Left colon (tissue), 2 donors: ENCODE measurements around the gene STK31. TPM values are rescaled to one million over a fixed set of nuclear protein-coding genes. Genes with fewer than 3 reads are reported as not detected.
"Not testable (repeated sequence)": the region's sequence is repeated elsewhere in the genome, so short reads cannot be mapped to it uniquely, and the experiment has no call there.

Experiments used
- ATAC-seq: fragments of 200-7000 bp; cut with Tn5 transposase; one replicate; pipeline ENCODE4 v1.9.1; 2020; ENCODE audit warnings: mild to moderate bottlenecking, moderate library complexity
- DNase-seq, 2 donors: peaks; one replicate each; pipeline ENCODE4 v3.0.0-alpha.2; 2020
- intact Hi-C, 2 donors: fragments of 100-400 bp; cut with DNase I in 1 of 2; cut with micrococcal nuclease in 1 of 2; formaldehyde crosslinking; loops; one replicate each; pipeline versions ENCODE4 v1.11.2 to v1.14.0; 2022; cut with DNase I, micrococcal nuclease
- long read RNA-seq: library from polyadenylated mRNA; unstranded; transcript quantifications from one replicate; pipeline ENCODE4 v2.0.0, GENCODE V29; 2021
- total RNA-seq, 2 donors: library from RNA; stranded (reverse); fragmentation: NEBNext Ultra II Directional; extraction: Animal tissue kit (Norgen Biotek cat#: 25700); gene quantifications; one replicate each; pipeline ENCODE4 v1.2.1, GENCODE V29; 2021
- donor health status: DM: no; HTN: no; CAD: no.
- donor health status: DM: yes; HTN: yes; CAD: no.

The STK31 gene, protein sequence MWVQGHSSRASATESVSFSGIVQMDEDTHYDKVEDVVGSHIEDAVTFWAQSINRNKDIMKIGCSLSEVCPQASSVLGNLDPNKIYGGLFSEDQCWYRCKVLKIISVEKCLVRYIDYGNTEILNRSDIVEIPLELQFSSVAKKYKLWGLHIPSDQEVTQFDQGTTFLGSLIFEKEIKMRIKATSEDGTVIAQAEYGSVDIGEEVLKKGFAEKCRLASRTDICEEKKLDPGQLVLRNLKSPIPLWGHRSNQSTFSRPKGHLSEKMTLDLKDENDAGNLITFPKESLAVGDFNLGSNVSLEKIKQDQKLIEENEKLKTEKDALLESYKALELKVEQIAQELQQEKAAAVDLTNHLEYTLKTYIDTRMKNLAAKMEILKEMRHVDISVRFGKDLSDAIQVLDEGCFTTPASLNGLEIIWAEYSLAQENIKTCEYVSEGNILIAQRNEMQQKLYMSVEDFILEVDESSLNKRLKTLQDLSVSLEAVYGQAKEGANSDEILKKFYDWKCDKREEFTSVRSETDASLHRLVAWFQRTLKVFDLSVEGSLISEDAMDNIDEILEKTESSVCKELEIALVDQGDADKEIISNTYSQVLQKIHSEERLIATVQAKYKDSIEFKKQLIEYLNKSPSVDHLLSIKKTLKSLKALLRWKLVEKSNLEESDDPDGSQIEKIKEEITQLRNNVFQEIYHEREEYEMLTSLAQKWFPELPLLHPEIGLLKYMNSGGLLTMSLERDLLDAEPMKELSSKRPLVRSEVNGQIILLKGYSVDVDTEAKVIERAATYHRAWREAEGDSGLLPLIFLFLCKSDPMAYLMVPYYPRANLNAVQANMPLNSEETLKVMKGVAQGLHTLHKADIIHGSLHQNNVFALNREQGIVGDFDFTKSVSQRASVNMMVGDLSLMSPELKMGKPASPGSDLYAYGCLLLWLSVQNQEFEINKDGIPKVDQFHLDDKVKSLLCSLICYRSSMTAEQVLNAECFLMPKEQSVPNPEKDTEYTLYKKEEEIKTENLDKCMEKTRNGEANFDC
- total RNA-seq = 1 to 10 TPM in 1 of 2 donors, under 1 TPM in 1; 0.64 to 1.1 TPM
- long read RNA-seq = 0 reads

DNA sequence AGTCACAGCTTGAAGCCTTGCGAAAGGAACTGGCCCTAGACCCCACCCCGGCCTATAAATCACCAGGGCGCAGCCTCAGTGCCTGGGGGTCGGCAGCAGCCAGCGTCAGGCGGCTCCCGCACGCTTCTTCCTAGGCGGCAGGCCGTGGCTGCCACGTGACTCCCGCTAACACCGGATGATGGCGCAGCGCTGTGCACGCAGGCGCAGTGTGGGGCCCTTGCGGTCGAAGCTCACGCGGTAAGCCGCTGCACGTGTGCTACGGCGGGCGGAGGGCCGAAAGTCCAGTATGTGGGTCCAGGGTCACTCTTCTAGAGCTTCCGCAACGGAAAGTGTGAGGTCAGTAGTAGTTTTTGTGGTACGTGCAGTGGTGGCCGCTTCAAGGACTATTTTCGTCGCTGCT, at the start of gene STK31:
Gene STK31 (plus strand): TSS at position 220 of the 400 bp plus-strand sequence. CDS start 67 bp downstream, at position 287.
- ATAC-seq (no peak), DNase-seq (peak in 1 of 2 donors; percentile 16)
- intact Hi-C loops = loop anchor here in 1 of 2 donors (5.0 kb wide), 1 partner anchor 138 kb away; no protein-coding TSS in a partner anchor

DNA sequence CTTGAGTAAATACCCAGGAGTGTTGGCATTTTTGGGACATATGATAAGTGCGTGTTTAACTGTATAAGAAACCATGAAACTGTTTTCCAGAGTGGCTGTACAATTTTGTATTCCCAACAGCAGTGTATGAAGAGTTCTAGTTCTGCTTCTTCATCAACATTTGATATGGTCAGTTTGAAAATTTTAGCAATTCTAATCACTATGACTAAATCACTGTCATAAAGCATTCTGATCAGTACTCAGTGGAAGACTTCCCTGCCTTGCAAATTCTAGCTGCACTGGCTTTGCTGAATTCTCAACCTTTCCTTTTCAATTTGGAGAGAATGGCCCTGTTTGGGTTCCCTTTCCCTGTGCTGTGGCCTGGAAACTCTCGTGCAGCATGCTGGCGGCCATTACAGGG, 48.6 kb upstream of the STK31 start:
- ATAC-seq (no peak), DNase-seq (no peak)
- intact Hi-C loops = no loop called here

DNA sequence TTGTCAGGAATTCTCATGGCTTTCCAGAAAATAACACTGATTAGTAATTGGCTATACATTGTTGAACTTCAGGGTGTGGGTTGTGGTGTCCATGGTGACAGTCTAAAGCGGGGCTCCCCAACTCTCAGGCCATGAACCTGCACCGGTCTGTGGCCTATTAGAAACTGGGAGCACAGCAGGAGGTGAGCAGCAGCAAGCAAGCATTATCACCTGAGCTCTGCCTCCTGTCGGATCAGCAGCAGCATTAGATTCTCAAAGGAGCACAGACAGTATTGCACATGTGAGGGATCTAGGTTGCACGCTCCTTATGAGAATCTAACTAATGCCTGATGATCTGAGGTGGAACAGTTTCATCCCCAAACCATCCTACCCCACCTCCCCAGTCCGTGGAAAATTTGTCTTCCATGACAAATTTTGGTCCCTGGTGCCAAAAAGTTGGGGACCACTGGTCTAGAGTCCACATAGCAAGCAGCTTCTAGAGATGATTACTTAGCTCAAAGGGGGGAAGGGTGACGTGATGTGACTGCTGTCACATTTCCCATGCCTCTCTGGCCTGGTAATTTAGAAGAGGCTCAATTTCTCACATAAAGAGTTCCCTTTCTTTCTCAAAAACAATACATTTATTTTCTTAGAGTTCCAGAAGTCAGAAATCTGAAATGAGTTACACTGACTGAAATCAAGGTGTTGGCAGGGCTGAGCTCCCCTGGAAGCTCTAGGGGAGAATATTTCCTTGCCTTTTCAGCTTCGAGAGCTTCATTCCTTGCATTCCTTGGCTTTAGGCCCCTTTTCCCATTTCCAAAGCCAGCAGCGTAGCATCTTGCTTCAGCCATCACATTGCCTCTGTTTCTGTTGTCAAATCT, 47.7 kb upstream of the STK31 start:
- ATAC-seq = no peak
- DNase-seq = no peak
- intact Hi-C loops = no loop called here

DNA sequence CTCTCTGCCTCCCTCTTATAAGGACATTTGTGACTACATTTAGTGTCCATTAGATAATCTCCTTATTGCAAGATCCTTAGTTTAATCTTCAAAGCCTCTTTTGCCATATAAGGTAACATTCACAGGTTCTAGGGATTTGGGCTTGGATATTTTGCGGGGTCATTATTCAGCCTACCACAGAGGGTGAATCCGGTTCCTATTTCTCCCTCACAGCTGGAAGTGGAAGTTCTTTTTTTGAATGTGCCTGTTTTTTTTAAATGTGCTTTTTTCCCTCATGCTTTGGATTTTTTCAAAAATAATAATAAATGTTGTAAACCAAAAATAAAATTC, 47.1 kb upstream of the STK31 start:
- intact Hi-C loops = no loop called here
- ATAC-seq (no peak), DNase-seq (no peak)

DNA sequence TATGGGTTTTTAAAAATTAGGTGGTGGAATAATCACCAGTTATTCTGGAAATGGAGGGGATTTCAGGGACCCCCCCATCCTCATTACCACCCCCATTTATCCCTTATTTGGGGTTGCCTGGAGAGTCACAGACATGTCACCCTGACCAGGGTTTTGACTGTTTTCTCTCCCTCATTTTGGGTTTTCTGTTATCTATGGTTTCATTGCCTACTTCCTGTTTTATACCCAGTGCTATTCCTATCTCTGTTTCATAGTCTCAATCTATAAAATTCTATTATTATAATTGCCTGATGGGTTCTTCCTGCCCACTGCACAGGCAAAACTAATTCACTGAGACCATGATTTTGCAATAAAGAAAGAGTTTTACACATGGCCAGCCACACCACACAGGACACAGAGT, 45.9 kb upstream of the STK31 start:
- intact Hi-C loops = no loop called here
- no peak for DNase-seq
- ATAC-seq = no peak

DNA sequence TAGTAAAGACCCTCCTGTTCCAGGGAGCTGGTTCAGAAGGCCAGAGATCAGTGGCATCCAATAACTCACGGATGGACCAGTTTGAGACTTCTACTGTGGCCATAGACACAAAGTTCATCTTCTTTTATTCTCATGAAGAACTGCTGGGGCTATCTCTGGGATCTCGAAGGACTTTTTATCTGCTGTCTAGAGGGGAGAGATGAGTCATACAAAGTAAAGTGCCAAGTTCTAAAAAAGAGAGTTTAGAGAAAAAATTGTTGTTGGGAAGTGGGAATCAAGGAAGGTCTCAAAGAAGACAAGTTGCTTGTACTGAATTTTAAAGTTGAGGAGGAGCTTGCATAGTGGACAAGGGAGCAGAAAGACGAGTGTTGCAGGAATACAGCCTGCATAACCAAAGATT, 38.0 kb upstream of the STK31 start:
- intact Hi-C loops = no loop called here
- no peak for DNase-seq
- ATAC-seq = no peak

DNA sequence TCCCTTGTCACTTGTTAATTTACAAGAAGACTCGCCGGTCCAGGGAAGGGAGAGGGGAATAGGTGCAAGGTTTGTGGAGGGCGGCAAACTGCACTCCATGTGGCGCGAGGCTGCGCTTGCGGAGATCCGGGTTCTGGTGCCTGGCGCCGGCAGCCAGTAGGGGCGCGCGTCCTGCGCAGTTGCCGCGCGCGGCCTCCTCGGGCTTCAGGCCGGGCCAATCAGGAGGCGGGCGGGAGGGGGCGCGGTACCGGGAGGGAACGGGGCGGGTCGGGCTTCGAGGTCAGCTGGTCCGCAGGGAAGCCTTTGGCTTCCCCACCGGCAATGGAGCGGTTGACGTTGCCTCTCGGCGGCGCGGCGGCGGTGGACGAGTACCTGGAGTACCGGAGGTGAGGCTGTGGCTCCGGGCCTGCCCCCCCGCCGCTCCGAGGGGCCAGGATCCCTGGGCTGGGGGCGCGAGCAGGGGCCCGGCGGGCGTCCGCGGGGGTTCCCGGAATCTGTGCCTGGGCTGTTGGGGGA, 30.1 kb upstream of the STK31 start, which contains the start of gene FAM221A:
Gene FAM221A (plus strand): TSS at position 302 of the 516 bp plus-strand sequence. CDS start 20 bp downstream, at position 322.
- DNase-seq (peak; percentile 92 to 94), ATAC-seq (peak; percentile 97)
- intact Hi-C loops = no loop called here

DNA sequence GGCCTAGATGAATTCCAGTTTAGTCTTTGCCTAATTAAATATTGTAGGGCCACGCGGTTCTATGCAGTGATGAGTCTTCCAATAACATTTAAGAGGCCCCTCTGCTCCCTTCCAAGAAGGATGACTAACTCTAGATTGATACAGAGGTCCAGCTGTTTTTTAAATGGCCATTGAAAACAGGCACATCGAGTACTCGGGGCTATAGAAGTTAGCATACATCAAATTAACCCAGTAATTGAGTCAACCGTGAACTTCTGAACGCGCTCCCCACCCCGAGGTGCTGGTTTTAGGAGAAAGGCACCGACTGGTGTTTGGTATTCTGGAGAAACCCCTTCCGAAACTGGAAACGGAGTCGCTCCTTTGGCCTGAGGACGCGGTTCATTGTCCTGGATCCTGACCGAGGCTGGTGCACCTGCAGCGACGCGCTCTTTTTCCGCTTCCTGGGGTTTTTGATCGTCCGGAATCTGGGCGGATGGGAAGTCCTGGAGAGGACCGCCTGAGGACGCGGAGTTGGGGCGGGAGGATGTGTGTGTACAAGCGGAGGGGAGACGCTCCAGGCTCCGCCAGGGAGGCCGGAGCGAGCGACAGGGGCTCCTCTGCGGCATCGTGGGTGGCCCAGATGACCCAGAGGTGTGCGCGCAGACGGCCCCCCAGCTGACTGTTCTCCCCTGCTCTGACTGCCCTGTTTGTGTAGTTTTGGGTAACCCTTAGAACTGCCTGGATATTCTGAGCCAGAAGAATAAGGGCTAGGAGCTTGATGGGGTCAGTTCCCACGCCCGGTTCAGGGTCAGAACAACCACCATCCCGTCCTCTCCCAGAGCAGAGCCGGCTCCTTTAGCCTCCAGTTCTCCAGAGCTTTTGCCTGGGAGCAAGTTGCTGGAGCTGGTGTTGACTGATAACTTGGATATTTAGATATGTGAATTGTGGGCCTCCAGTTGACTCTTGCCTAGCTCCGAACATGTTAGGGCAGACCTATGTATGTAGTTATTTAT, 29.3 kb upstream of the STK31 start:
- DNase-seq (peak; percentile 81 to 83), ATAC-seq (peak; percentile 86)
- intact Hi-C loops = no loop called here

DNA sequence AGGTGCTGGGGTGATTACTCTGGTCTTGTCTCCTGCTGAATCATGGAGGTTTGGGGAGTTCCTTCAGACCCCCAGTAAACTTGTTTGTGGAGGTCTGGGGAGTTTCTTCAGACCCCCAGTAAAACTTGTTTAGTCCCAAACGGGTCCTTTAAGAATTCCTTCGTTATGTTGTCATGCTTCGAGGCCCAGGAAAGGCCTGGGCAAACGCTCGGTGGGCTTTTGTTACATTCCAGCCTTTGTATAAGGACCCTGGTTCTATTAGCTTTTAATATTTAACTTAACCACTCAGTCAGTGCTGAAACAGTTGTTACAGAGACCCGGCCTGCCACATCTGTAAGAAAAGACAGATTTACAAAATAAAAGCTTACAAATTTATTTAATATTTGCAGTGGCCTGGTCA, 26.0 kb upstream of the STK31 start:
- intact Hi-C loops, ATAC-seq, DNase-seq: not testable (repeated sequence)

DNA sequence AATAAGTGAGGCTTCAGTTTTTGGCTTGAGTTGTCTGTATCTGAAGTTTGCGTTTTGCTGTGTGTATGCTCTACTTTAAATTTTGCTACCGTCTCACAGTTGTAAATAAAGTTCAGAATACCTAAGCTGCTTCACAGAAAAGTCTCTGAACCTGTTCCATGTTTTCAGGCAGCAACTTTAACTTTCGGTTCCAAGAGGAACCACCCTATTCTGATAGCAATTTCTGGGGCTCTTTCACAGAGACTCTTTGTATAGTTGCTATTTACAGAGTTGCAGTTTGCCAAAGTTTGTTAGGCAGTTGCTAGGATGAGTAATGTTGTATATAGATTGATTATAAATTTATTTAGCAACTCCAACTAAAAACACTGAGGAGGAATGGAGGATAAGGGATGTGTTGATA, 24.3 kb upstream of the STK31 start:
- DNase-seq (no peak), ATAC-seq (peak; percentile 76)
- intact Hi-C loops = no loop called here

DNA sequence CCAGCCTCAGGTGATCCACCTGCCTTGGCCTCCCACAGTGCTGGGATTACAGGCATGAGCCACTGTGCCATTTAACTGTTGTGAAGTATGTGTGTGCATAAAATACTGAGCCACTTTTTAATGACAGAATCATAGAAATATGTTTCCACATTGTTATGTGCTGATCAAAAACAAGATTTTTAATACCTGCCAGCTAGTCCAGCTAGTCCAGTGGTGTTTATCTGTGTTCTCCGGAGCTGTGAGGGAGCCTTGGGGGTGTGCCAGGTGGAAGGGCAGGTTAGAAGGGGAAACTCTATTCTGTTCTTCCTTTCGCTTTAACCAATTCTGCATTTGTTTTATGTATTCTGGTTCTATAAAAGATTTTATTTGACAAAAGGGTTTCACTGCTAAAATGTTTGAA, 23.0 kb upstream of the STK31 start:
- ATAC-seq = no peak

DNA sequence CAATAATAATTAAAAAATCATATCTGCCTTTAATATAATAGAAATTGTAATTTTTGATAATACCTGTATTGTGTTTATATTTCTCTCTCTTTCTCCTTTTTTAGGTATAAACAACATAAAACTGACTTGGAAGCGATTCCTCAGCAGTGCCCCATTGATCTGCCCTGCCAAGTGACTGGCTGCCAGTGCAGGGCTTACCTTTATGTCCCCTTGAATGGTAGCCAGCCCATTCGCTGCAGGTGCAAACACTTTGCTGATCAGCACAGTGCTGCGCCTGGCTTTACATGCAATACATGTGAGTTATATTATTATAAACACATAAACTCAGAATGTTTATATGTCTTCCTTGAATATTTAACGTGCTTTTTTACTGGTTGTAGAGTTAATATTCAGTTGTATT, 20.9 kb upstream of the STK31 start:
- ATAC-seq (no peak), DNase-seq (no peak)
- intact Hi-C loops = no loop called here

More for the DNA sequence above, 23.0 kb upstream of the STK31 start:
- intact Hi-C loops = no loop called here
- DNase-seq = no peak

DNA sequence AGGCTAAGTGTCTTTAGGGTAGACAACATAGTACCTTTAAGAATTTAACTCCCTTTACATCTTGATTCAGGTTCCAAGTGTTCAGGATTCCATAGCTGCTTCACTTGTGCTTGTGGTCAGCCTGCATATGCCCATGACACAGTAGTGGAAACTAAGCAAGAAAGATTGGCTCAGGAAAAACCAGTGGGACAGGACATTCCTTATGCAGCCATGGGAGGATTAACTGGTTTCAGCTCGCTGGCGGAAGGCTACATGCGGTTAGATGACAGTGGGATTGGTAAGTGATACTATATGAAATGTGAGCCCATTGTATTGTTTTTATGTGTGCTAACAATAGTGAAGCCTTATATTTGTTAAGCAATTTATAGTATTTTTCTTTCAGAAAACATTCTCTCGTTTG, 18.7 kb upstream of the STK31 start:
- no peak for DNase-seq
- no peak for ATAC-seq
- intact Hi-C loops = no loop called here

DNA sequence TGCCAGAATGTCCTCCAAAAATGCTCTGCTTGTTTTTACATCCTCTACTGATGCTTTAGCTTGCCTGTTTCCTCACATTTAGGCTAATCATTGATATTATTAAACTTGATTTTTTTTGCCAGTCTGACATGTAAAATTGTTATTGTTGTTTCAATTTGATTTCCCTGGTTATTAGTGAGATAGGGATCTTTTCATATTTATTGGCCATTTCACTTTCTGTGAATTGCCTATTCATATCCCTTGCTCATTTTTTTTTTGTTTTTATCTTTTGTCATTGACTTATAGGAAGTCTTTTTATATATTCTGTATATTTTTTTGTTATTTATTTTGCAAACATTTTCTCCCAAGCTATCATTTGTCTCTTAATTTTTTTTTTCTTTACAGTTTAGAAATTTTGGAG, 16.8 kb upstream of the STK31 start:
- ATAC-seq (no peak), DNase-seq (no peak)
- intact Hi-C loops = no loop called here

DNA sequence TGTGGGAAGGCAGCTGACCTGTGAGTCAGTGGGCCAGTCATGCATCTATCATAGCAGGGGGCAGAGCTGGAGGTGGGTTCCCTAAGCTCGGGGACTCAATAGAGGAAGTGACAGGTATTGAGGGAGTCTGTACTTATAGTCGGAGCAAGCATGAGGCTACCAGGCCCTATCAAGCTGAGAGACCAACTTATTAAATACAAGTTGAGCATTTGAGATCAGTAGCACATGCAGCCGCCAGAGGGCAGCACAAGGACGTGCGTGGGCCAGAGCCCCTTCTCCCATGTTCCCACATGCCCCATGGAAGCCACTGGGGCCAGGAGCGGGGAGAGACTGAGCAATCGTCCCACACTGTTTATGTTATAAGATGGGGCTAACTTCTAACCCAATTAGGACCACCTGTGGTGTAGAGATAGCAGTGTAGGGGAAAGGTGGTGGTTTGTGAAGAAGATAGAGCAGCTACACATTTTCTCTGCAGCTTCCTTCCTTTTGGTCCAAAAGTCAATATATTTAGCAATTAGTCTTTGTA, 13.0 kb upstream of the STK31 start:
- DNase-seq (peak in 1 of 2 donors; percentile 42), ATAC-seq (peak; percentile 11)
- intact Hi-C loops = no loop called here

DNA sequence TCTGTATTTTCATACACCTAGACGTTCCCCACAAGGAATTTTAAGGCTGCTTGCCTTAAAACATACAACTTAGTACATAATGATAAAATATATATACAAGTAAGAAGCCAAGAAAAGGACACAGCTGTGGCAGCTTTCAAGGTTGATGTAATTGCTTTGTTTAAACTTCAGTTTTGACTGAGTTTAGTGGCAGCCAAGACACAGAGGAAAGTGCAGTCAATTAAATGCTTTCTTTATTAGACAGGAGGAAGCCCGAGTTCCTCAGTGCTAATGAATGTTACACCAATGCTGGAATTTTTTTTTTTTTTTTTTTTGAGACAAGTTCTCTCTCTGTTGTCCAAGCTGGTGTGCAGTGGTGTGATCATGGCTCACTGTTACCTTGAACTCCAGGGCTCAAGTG, 11.2 kb upstream of the STK31 start:
- DNase-seq (no peak), ATAC-seq (no peak)
- intact Hi-C loops = no loop called here

DNA sequence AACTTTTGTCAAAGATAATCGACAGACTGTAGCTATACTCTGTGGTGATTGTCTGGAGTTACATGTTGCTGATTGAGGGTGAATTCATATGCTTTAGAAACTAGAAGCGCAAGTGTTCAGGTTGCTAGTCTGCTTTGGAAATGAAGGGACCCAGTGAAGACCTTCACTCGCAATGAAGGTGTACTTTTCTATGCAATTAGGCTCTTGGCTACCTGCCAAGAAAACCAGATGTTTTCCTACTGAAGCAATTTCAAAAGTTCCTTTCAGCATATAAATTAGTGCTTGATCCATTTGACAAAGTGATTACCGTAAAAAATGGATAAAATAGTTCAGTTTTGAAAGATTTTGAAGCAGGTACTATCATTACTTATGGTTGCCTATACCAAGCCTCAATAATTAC, 10.0 kb upstream of the STK31 start:
- DNase-seq = no peak
- ATAC-seq = no peak
- intact Hi-C loops = no loop called here
